ENCODE data around the gene CHST15. TPM values are rescaled to one million over a fixed set of nuclear protein-coding genes. Genes with fewer than 3 reads are reported as not detected.

Gene CHST15
- total RNA-seq: 10 to 100 TPM in 5 of 6 donors, 1 to 10 TPM in 1; 9.4 to 17.3 (median 14.0) TPM
- 10 to 100 TPM in 1 of 2 donors, 1 to 10 TPM in 1; 4.8 to 12.4 TPM for polyA plus RNA-seq

GRCh38 chr10:124092860-124093773 lies at the start of gene CHST15:
Gene CHST15 (minus strand): TSS chr10:124093598. CDS start chr10:124046212, 47,386 bp downstream.
- Histone ChIP-seq H3K4me3 (peak within 1 kb of the TSS; percentile 23 to 54 (median 42)), H3K27me3 (no peaks in the 10 kb centered on the region), H3K27ac (peak within 1 kb of the TSS; percentile 71 to 85 (median 80)), H3K36me3 (no peaks in the 10 kb centered on the region), H3K9me3 (no peaks in the 10 kb centered on the region), H3K4me1 (peaks cover 0 to 4% (median 0%) of the 10 kb centered on the region in 3 donors)
- DNase-seq (peak; percentile 29 to 76 (median 56)), ATAC-seq (peak; percentile 8 to 44 (median 30)), FAIRE-seq (no peak)
- 1% methylated on average over 56 to 106 of the region's 106 CpGs for WGBS, 2 donors
- TF ChIP-seq CTCF (IDR thresholded peaks at IDR 0.05): no peak
- intact Hi-C loops (cut with DNase I): no loop called here

GRCh38 chr10:124142960-124143359 lies 49.6 kb upstream of the CHST15 start:
- Histone ChIP-seq H3K4me3 (no peak overlapping the region), H3K36me3 (no peaks in the 10 kb centered on the region), H3K4me1 (no peaks in the 10 kb centered on the region), H3K9me3 (no peaks in the 10 kb centered on the region), H3K27me3 (no peaks in the 10 kb centered on the region), H3K27ac (no peak overlapping the region)
- no peak for DNase-seq
- no peak for TF ChIP-seq CTCF (IDR thresholded peaks at IDR 0.05)
- no peak for ATAC-seq
- WGBS, 2 donors: 71 to 77% methylated on average over 6 of the region's 6 CpGs
- intact Hi-C loops (cut with DNase I): no loop called here
- FAIRE-seq: no peak

- DNase-seq (peak in 1 of 6 donors; percentile 25), ATAC-seq (no peak), FAIRE-seq (no peak)
- H3K4me3 ChIP-seq: no peak overlapping the region
- no peaks in the 10 kb centered on the region for H3K27me3 ChIP-seq
- H3K4me1 ChIP-seq: no peaks in the 10 kb centered on the region
- TF ChIP-seq CTCF (IDR thresholded peaks at IDR 0.05): no peak
- H3K36me3 ChIP-seq: no peaks in the 10 kb centered on the region
- H3K9me3 ChIP-seq: no peaks in the 10 kb centered on the region
- intact Hi-C loops (cut with DNase I): no loop called here
- no peak overlapping the region for H3K27ac ChIP-seq
- 68 to 81% methylated on average over 7 of the region's 7 CpGs for WGBS, 2 donors
These were observed 48.8 kb upstream of the CHST15 start for GRCh38 chr10:124142006-124142739.

- ATAC-seq (peak; percentile 18 to 72 (median 39)), DNase-seq (no peak), FAIRE-seq (no peak)
- no peak overlapping the region for H3K4me3 ChIP-seq
- H3K27me3 ChIP-seq: no peaks in the 10 kb centered on the region
- TF ChIP-seq CTCF (IDR thresholded peaks at IDR 0.05): no peak
- no peaks in the 10 kb centered on the region for H3K36me3 ChIP-seq
- H3K4me1 ChIP-seq: no peaks in the 10 kb centered on the region
- no peak overlapping the region for H3K27ac ChIP-seq
- H3K9me3 ChIP-seq: no peaks in the 10 kb centered on the region
- 44 to 58% methylated on average over 6 of the region's 6 CpGs for WGBS, 2 donors
- intact Hi-C loops (cut with DNase I): no loop called here
These were observed 45.5 kb upstream of the CHST15 start for GRCh38 chr10:124138883-124139348.
